ELR (cell line): Measurements from ENCODE around the gene ENPP3.
"Not testable (repeated sequence)": the region's sequence is repeated elsewhere in the genome, so short reads cannot be mapped to it uniquely, and the experiment has no call there.

ENCODE experiments used
- DNase-seq: peaks from one replicate; pipeline ENCODE4 v3.0.0-alpha.2; 2015; ENCODE audit warnings: low read depth

Gene ENPP3

DNA sequence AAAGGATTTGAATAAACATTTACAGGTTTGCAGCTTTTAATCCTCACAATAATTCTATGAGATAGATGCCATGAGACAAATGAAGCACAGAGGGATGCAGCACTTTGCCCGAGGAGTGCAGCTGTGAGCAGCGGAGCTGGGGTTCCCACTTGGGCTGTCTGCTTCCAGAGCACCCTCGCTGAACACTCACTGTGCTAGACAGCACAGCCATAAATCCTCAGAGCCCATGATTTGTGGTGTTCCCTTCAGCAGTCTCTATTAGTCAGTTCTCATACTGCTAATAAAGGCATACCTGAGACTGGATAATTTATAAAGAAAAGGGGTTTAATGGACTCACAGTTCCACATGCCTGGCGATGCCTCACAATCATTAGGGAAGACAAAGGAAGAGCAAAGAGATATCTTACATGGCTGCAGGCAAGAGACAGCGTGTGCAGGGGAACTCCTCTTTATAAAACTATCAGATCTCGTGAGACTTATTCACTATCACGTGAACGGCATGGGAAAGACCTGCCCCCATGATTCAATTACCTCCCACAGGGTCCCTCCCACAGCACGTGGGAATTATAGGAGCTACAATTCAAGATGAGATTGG lies 99.0 kb downstream of the ENPP3 start:
- no peak for DNase-seq

DNA sequence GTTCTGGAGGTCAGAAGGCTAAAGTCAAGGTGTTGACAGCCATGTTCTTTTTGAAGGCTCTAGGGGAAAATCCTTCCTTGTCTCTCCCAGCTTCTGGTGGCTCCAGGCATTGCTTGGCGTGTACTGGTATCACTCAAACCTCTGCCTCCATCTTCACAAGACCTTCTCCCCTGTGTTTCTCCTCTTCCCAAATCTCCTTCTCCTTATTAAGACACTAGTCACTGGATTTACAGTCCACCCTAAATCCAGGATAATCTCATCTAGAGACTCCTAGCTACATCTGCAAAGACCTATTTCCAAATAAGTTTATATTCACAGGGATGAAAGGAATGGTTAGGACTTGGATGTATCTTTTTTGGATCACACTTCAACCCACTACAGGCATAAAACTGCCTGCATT lies 99.7 kb downstream of the ENPP3 start:
- no peak for DNase-seq

DNA sequence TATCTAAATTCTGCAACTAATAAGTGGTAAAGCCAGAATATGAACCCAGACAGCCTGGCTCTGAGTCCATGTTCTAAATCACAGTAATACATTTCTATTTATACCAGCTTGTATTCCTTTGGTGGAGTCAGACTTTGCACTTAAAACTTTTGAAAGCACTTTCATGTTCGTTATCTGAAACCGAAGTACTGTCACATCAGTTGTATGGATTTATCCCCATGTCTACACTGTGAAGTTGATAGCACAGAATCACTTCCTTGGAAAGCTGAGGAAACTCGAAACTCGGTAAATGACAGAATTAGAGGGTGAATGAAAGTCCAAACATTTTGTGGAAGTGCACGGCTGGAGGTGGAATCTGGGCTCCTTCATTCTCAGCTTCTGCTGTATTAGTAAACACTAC lies 102.0 kb downstream of the ENPP3 start:
- no peak for DNase-seq

DNA sequence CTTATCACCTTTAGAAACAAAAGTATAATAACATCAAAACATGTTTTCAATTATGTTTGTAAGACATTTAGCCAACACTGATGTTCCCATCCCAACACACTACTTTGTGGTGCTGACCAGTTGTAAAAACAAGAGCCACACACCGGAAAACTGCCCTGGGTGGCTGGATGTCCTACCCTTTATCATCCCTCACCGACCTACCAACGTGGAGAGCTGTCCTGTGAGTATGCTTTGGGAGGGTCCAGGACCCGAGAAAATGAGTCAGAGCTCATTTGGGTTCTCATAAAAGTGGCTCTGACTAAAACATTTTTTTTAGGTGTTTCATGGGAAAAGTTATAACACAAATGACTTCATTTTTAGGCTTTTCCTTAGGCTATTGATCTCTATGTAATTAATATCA lies 103.1 kb downstream of the ENPP3 start:
- DNase-seq: peak; percentile 89

DNA sequence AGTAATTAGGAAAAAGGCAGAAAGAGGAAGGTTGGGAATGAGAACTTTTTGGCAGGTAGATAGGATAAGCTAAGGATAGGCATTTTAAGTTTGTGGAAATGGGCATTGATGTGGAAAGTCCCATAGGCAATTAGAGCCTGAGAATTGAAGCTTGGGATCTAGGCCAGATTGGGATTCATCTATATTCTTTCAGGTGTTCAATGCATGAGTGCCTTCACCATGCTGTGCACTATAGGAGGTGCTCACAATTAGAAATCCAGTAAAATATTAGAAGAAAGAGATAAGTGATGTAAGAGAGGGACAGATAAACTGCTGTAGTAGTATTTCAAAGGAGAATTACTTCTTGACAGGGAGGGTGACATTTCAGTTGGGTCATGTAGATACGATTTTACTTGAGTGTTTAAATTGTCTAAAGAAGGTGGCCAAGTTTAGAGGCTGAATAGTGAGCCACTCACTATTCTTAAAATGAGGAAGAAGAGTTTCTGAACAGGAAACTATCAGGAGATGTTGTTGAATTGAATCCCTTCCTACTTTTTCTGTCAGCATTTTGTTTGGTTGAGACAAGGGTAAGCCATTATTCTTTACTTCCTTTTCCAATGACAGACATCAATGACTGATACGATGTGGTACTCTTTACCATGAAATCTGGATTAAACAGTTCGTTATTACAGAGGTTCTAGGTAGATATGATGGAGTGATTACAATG lies 104.7 kb downstream of the ENPP3 start:
- DNase-seq: no peak

DNA sequence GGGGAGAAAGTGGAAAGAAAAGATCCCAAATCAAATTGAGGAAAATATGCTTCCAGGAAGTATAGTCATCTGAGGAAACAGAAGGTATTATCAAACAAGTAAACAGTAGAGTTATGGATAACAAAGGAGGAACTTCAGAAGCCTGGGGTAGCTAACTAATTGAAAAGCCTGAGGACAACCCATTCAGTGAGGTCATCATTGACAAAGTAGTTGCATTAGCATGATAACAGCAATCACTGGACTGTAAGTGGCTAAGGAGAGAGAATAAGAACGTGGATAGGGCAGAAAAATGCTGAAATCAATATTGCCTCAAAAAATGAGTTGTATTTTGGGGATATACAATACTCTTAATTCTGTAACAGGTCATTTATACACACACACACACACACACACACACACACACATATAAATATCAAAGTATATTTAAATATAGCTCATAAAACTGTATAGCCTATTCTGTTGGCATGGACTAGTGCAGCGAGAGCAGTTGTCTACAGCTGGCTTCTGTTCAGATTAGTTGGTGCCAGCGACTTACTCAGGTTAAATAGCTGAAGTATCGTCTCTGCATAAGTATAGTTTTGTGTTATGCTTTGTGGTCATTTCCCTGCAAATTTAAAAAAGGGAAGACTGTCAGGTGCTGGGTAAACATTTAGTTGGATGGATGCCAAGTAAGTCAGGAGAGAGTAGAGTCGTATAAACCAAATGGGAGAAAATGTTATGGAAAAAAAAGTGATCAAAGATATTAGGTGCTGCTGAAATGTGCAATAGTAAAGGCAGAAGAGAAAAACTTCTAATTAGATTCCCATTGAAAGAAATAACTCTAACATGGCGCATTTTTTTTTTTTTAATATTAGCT lies 107.6 kb downstream of the ENPP3 start:
- DNase-seq: no peak

DNA sequence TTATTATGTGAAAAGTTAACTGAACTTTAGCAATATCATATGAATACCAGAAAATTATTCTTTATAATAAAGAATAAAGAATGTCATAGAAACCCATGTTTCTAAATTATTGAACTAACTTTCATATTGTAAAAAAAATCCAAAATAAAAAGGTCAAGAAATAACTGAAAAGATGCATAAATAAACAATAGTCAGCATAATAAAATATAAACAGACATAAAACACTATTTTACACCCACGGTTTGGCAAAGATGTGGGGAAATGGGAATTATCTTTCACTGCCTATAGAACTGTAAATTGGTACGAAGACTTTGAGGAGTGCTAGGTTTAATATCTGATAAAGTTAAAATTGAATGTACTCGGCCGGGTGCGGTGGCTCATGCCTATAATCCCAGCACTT lies 108.4 kb downstream of the ENPP3 start:
- DNase-seq: no peak

DNA sequence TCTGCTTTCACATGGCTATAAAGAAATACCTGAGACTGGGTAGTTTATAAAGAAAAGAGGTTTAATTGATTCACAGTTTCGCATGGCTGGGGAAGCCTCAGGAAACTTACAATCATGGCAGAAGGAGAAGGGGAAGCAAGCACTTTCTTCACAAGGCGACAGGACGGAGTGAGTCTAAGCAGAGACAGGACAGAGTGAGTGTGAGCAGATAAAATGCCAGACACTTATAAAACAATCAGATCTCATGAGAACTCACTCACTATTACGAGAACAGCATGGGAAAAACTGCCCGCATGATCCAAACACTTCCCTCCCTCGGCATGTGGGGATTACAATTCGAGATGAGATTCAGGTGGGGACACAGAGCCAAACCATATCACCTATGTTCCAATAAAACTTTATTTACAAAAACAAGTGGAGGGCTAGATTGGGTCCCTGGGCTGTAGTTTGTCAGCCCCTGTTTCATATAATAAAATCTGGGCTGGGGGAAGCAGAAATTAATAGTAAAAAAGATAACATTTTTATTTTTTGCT lies 110.8 kb downstream of the ENPP3 start:
- DNase-seq: no peak

DNA sequence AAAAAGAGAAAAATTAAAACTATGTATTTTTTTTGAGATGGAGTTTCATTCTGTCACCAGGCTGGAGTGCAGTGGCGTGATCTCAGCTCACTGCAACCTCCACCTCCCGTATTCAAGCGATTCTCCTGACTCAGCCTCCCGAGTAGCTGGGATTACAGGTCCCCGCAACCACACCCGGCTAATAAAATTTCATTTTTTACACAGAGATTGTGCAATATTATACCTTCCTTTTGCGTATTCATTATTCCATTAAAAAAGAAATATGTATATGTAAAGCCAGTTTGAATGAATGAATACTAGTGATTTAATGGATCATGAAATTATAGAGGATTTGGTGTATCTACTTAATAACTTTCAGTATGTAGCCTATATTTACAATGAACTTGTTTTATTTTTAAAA lies 111.9 kb downstream of the ENPP3 start:
- no peak for DNase-seq

DNA sequence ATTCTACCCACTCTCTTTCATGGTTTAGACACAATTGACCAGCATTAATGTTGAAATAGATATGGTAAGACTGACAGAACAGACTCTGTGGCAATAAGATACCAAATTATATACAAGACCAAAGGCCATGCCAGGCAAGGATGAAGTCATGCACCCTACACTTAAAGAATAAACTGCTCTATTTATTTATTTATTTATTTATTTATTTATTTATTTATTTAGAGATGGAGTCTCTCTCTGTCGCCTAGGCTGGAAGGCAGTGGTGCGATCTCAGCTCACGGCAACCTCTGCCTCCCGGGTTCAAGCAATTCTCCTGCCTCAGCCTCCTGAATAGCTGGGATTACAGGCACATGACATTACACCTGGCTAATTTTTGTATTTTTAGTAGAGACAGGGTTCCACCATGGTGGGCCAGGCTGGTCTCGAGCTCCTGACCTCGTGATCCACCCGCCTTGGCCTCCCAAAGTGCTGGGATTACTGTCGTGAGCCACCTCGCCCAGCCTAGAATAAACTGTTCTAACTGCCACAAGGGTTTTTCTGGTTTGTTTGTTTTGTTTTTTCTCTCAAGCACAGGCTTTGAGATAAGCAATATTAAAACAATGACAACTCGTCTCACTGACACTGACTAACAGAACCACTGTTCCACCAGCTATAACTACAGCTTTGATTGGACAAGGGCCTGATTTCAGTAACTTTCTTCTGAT lies 114.1 kb downstream of the ENPP3 start:
- DNase-seq: not testable (repeated sequence)

DNA sequence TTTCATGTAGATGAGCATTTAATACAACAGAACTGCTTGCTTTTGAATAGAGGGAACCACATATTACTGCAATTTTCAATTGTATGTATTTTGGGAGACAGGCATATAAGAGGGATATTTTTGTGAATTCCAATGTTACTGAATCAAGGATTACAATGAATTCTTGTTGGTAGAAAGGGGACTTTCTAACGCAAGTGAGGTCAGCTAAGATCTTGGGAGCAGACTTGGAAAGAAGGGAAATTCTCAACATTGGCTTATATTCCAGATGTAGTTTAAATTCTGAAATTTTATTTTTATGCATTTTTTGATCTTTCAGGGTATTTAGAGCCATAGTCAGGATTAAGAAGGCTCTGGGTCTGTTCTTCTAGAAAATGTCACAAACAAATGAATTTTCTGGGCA lies 117.0 kb downstream of the ENPP3 start:
- DNase-seq: peak; percentile 53

DNA sequence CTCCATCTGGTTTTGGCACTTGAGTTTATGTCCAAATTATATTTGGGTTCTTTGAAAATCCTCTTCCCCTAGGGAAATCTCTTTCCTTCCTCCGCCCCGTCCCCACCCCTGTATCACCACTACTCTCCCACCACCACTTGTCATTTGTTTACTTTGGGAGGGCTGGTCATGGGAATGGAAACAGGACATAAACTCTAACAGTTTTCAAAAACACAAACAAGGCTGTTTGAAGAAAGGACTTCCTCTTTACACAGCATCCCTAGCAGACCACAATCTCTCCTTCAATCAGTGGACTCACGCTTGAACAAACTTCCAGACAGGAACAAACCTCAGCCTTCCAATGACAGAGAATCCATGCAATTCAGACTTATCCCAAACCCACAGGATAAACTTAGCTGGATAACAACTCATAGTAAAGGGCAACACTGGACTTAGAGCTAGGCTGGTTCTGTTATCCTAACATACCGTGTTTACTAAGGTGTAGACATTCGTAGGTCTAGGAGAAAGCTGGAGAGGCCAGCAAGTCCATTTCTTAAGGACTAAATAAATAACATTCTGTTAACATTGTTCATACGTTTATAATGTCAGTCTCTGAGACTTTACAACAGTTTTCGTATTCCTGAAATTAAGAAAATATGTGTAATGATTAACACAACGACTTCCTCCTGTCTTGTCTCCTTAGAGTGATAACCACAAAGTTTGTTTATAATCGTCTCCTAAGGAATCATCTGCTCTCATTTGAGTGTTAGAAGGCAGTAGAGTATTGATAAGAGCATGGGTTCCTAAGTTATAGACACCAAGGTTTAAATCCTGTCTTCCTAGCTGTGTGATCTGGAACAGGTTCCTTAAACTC lies 117.8 kb downstream of the ENPP3 start:
- DNase-seq: peak; percentile 70

DNA sequence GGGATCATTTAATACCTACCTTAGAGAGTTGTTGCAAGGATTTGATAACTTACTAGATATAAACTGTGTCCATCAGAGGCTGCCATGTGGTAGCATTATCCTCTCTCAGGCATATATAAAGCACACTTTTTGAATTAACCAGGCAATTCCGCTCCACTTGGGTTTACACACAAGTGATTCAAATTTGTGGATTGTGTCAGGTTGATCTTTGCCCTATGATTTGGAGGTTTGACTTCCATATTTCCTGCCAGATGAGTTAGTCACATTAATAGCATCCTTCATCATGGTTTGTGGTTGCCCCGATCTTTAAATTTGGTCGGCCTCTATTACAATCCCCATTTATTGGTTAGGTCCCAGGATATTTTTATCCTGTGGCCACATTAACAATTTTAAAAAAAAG lies 118.5 kb downstream of the ENPP3 start:
- peak; percentile 96 for DNase-seq

DNA sequence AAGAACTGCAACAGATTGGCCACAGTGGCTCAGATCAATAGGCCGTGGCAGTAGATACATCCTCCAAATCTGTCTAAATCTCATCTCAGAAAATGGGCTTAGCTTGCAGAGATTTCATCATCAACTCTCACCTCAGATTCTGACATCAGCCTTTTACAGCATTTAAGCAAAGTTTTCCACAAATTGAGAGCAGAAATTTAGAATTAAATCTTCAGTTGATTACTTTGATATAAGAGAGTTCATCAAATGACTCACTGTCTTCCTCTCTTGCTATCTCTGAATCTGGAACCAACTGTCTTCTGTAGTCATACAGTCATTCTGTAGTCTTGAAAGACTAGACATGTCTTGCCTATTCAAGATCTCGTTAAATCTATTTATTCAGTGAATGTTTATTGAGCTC lies 118.9 kb downstream of the ENPP3 start:
- peak; percentile 80 for DNase-seq

DNA sequence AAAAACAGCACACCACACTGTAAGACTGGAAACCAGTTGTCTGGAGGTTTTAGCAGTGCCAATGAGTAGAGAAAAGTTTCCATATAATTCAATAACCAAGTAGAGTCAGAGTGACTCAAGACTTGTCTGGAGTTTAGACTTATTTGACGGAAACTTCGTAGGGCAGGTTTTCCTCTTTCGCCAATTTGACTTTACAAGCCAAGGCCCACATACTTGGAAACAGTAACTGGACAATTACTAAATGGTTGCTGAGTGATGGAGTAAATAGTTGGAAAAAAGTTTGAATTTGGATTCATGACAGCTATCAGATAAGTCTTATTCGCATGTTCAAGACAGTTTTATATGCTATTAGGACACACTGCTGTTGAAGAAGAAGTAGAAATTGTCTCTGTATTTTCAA lies 121.8 kb downstream of the ENPP3 start:
- no peak for DNase-seq

DNA sequence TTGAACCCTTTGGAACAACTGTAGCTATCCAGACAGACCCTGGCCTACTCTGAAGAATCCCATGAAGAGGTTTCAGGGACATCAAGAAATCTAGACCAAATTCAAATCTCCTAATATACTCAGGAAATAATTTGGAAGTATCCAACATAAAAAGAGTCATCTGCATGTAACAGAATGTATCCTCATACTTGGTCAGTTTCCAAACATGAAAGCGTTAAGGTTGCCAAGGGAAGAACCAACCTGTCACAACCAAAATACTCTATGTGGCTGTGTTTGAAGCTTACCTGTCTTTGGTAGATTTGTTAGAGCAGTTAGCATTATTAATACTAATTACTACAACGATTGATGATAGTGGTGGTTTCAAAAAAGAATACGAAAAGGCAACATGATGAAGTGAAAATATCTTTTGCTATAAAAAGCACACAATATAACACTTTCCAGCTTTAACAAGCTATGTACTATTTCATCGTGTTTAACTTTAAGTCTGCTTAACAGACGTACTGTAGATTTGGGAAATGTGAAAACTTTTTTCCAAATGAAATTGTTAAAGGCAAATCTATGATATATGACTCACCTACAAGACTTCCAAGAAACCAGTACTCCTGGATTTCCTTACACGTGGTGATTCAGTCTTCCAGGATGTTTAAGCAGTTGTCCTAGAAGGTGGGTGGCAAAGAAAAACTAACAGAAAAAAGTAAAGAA lies 124.1 kb downstream of the ENPP3 start:
- peak; percentile 86 for DNase-seq

DNA sequence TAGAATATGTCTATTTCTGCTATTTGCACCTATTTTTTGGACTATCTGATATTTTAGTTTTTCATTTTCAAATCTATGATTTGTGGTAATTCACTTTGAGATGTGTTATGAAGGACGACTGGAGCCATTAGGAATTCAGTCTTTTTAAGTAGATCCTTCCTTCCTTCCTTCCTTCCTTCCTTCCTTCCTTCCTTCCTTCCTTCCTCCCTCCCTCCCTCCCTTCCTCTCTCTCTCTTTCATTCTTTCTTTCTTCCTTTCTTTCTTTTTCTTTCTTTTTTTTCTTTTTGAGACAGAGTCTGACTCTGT lies 124.6 kb downstream of the ENPP3 start:
- no peak for DNase-seq

DNA sequence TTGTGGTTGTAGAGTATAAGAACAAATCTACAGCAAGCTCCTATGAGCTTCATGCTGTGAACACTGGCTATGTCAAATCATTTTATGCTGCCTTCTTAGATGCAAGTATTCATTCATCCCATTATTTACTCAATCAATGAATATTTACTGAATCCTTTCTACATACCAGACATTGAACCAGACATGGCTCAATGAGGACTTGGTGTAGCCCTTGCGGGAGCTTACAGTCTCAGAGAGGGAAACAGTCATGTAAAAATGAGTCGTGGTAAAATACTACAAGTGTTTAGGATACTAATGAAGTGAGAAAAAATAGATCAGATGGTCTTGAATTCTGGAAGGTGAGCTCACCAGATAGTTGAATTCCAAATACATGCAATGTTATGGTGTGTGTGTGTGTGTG lies 125.9 kb downstream of the ENPP3 start:
- DNase-seq: peak; percentile 15

DNA sequence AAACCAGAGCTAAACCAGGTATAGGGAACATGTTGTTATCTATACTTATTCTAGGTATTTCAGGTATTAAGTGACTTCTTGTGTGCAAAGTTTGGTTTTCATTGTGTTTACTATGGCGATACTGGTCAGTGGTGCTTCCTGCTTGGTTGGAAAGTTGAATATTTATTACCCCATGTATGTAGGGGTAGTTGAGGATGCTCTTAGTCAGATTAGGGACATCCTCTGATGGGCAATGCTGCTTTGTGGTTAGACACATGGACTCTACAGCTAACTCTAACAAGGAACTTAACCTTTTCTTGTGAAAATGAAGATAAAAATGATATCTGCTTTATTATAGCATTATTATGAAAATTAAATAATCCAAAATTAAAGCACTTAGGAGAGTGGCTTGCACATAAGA lies 126.6 kb downstream of the ENPP3 start:
- DNase-seq: no peak

DNA sequence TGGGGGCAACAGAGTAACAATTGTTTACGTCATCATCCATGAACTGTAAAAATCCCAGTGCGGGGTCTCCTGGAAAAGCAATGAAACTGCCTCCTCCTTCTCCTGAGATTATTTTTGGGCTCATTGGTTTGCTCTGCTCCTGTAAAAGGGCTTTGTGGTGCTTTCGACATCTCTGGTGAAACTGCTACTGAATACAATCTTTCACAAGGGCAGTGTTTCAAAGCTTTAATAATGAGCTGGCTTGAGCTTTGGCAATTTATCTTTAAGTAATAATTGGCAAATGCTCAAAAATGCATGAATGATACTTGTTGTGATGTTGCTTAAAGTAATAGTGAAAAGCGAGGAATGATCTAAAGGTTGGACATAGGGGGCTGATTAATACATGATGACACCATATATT lies 127.2 kb downstream of the ENPP3 start:
- no peak for DNase-seq
